ENCODE results near the gene GALNT15.

Gene GALNT15

GRCh38 chr3:16187213-16187790, 12.8 kb downstream of the GALNT15 start:
- no peaks in the 10 kb centered on the region for H3K27me3 ChIP-seq (ENCODE audit: control insufficient read depth in 1 of 2, insufficient read depth in 2 of 2, low read length in 2 of 2)
- H3K36me3 ChIP-seq (ENCODE audit: control insufficient read depth in 2 of 2, insufficient read depth in 2 of 2, low read length in 2 of 2), result no peaks in the 10 kb centered on the region

GRCh38 chr3:16188071-16188470, 13.6 kb downstream of the GALNT15 start:
- H3K4me3 ChIP-seq (ENCODE audit: low read length in 2 of 2), result no peak overlapping the region
- no peaks in the 10 kb centered on the region for H3K36me3 ChIP-seq (ENCODE audit: control insufficient read depth in 2 of 2, insufficient read depth in 2 of 2, low read length in 2 of 2)
- H3K27me3 ChIP-seq (ENCODE audit: control insufficient read depth in 1 of 2, insufficient read depth in 2 of 2, low read length in 2 of 2), result no peaks in the 10 kb centered on the region
- peaks cover 3% of the 10 kb centered on the region for H3K4me1 ChIP-seq (ENCODE audit: control insufficient read depth, insufficient read depth, low read length)
- H3K27ac ChIP-seq (ENCODE audit: low read length), result no peak overlapping the region
- no peaks in the 10 kb centered on the region for H3K9me3 ChIP-seq (ENCODE audit: control insufficient read depth in 2 of 2, low read length in 2 of 2)
- H3K9ac ChIP-seq (ENCODE audit: low read length in 2 of 2), result no peak overlapping the region

More at GRCh38 chr3:16187213-16187790, 12.8 kb downstream of the GALNT15 start:
- no peak overlapping the region for H3K9ac ChIP-seq (ENCODE audit: low read length in 2 of 2)
- H3K4me1 ChIP-seq (ENCODE audit: control insufficient read depth, insufficient read depth, low read length), result peaks cover 3% of the 10 kb centered on the region
- no peak overlapping the region for H3K4me3 ChIP-seq (ENCODE audit: low read length in 2 of 2)
- no peak overlapping the region for H3K27ac ChIP-seq (ENCODE audit: low read length)
- H3K9me3 ChIP-seq (ENCODE audit: control insufficient read depth in 2 of 2, low read length in 2 of 2), result no peaks in the 10 kb centered on the region

GRCh38 chr3:16189201-16189600, 14.7 kb downstream of the GALNT15 start:
- H3K27ac ChIP-seq (ENCODE audit: low read length), result no peak overlapping the region
- H3K36me3 ChIP-seq (ENCODE audit: control insufficient read depth in 2 of 2, insufficient read depth in 2 of 2, low read length in 2 of 2), result no peaks in the 10 kb centered on the region
- H3K9me3 ChIP-seq (ENCODE audit: control insufficient read depth in 2 of 2, low read length in 2 of 2), result no peaks in the 10 kb centered on the region
- no peaks in the 10 kb centered on the region for H3K4me1 ChIP-seq (ENCODE audit: control insufficient read depth, insufficient read depth, low read length)
- H3K27me3 ChIP-seq (ENCODE audit: control insufficient read depth in 1 of 2, insufficient read depth in 2 of 2, low read length in 2 of 2), result peaks cover 0 to 2% of the 10 kb centered on the region in 2 donors
- H3K9ac ChIP-seq (ENCODE audit: low read length in 2 of 2), result no peak overlapping the region
- no peak overlapping the region for H3K4me3 ChIP-seq (ENCODE audit: low read length in 2 of 2)

- no peak overlapping the region for H3K4me3 ChIP-seq (ENCODE audit: low read length in 2 of 2)
- no peak overlapping the region for H3K27ac ChIP-seq (ENCODE audit: low read length)
- H3K27me3 ChIP-seq (ENCODE audit: control insufficient read depth in 1 of 2, insufficient read depth in 2 of 2, low read length in 2 of 2), result peaks cover 0 to 2% of the 10 kb centered on the region in 2 donors
- H3K9me3 ChIP-seq (ENCODE audit: control insufficient read depth in 2 of 2, low read length in 2 of 2), result no peaks in the 10 kb centered on the region
- no peaks in the 10 kb centered on the region for H3K4me1 ChIP-seq (ENCODE audit: control insufficient read depth, insufficient read depth, low read length)
- no peak overlapping the region for H3K9ac ChIP-seq (ENCODE audit: low read length in 2 of 2)
- no peaks in the 10 kb centered on the region for H3K36me3 ChIP-seq (ENCODE audit: control insufficient read depth in 2 of 2, insufficient read depth in 2 of 2, low read length in 2 of 2)
These were observed 16.2 kb downstream of the GALNT15 start for GRCh38 chr3:16190704-16191103.

GRCh38 chr3:16191591-16191990, 17.1 kb downstream of the GALNT15 start:
- H3K27ac ChIP-seq (ENCODE audit: low read length), result no peak overlapping the region
- H3K4me1 ChIP-seq (ENCODE audit: control insufficient read depth, insufficient read depth, low read length), result no peaks in the 10 kb centered on the region
- H3K27me3 ChIP-seq (ENCODE audit: control insufficient read depth in 1 of 2, insufficient read depth in 2 of 2, low read length in 2 of 2), result peaks cover 0 to 2% of the 10 kb centered on the region in 2 donors
- no peak overlapping the region for H3K9ac ChIP-seq (ENCODE audit: low read length in 2 of 2)
- H3K36me3 ChIP-seq (ENCODE audit: control insufficient read depth in 2 of 2, insufficient read depth in 2 of 2, low read length in 2 of 2), result no peaks in the 10 kb centered on the region
- no peaks in the 10 kb centered on the region for H3K9me3 ChIP-seq (ENCODE audit: control insufficient read depth in 2 of 2, low read length in 2 of 2)
- H3K4me3 ChIP-seq (ENCODE audit: low read length in 2 of 2), result no peak overlapping the region

- no peak overlapping the region for H3K9ac ChIP-seq (ENCODE audit: low read length in 2 of 2)
- no peaks in the 10 kb centered on the region for H3K4me1 ChIP-seq (ENCODE audit: control insufficient read depth, insufficient read depth, low read length)
- no peak overlapping the region for H3K4me3 ChIP-seq (ENCODE audit: low read length in 2 of 2)
- H3K9me3 ChIP-seq (ENCODE audit: control insufficient read depth in 2 of 2, low read length in 2 of 2), result no peaks in the 10 kb centered on the region
- no peak overlapping the region for H3K27ac ChIP-seq (ENCODE audit: low read length)
- H3K27me3 ChIP-seq (ENCODE audit: control insufficient read depth in 1 of 2, insufficient read depth in 2 of 2, low read length in 2 of 2), result peaks cover 0 to 2% of the 10 kb centered on the region in 2 donors
- H3K36me3 ChIP-seq (ENCODE audit: control insufficient read depth in 2 of 2, insufficient read depth in 2 of 2, low read length in 2 of 2), result no peaks in the 10 kb centered on the region
These were observed 17.8 kb downstream of the GALNT15 start for GRCh38 chr3:16192176-16192811.

GRCh38 chr3:16198427-16198826, 23.9 kb downstream of the GALNT15 start:
- Histone ChIP-seq H3K27me3 (ENCODE audit: control insufficient read depth in 1 of 2, insufficient read depth in 2 of 2, low read length in 2 of 2) (peaks cover 0 to 3% of the 10 kb centered on the region in 2 donors), H3K36me3 (ENCODE audit: control insufficient read depth in 2 of 2, insufficient read depth in 2 of 2, low read length in 2 of 2) (no peaks in the 10 kb centered on the region), H3K9me3 (ENCODE audit: control insufficient read depth in 2 of 2, low read length in 2 of 2) (no peaks in the 10 kb centered on the region), H3K4me3 (ENCODE audit: low read length in 2 of 2) (no peak overlapping the region), H3K27ac (ENCODE audit: low read length) (no peak overlapping the region), H3K4me1 (ENCODE audit: control insufficient read depth, insufficient read depth, low read length) (no peaks in the 10 kb centered on the region), H3K9ac (ENCODE audit: low read length in 2 of 2) (no peak overlapping the region)

GRCh38 chr3:16199769-16200168, 25.3 kb downstream of the GALNT15 start:
- no peak overlapping the region for H3K27ac ChIP-seq (ENCODE audit: low read length)

GRCh38 chr3:16200411-16200810, 25.9 kb downstream of the GALNT15 start:
- Histone ChIP-seq H3K4me3 (ENCODE audit: low read length in 2 of 2) (no peak overlapping the region), H3K4me1 (ENCODE audit: control insufficient read depth, insufficient read depth, low read length) (no peaks in the 10 kb centered on the region), H3K36me3 (ENCODE audit: control insufficient read depth in 2 of 2, insufficient read depth in 2 of 2, low read length in 2 of 2) (no peaks in the 10 kb centered on the region), H3K27ac (ENCODE audit: low read length) (no peak overlapping the region), H3K9ac (ENCODE audit: low read length in 2 of 2) (no peak overlapping the region), H3K27me3 (ENCODE audit: control insufficient read depth in 1 of 2, insufficient read depth in 2 of 2, low read length in 2 of 2) (peaks cover 0 to 2% of the 10 kb centered on the region in 2 donors), H3K9me3 (ENCODE audit: control insufficient read depth in 2 of 2, low read length in 2 of 2) (no peaks in the 10 kb centered on the region)

More at GRCh38 chr3:16199769-16200168, 25.3 kb downstream of the GALNT15 start:
- no peak overlapping the region for H3K9ac ChIP-seq (ENCODE audit: low read length in 2 of 2)
- H3K4me3 ChIP-seq (ENCODE audit: low read length in 2 of 2), result no peak overlapping the region
- H3K9me3 ChIP-seq (ENCODE audit: control insufficient read depth in 2 of 2, low read length in 2 of 2), result no peaks in the 10 kb centered on the region
- no peaks in the 10 kb centered on the region for H3K4me1 ChIP-seq (ENCODE audit: control insufficient read depth, insufficient read depth, low read length)
- peaks cover 0 to 2% of the 10 kb centered on the region in 2 donors for H3K27me3 ChIP-seq (ENCODE audit: control insufficient read depth in 1 of 2, insufficient read depth in 2 of 2, low read length in 2 of 2)
- H3K36me3 ChIP-seq (ENCODE audit: control insufficient read depth in 2 of 2, insufficient read depth in 2 of 2, low read length in 2 of 2), result no peaks in the 10 kb centered on the region

- Histone ChIP-seq H3K27me3 (ENCODE audit: control insufficient read depth in 1 of 2, insufficient read depth in 2 of 2, low read length in 2 of 2) (peaks cover 0 to 2% of the 10 kb centered on the region in 2 donors), H3K27ac (ENCODE audit: low read length) (no peak overlapping the region), H3K4me1 (ENCODE audit: control insufficient read depth, insufficient read depth, low read length) (no peaks in the 10 kb centered on the region), H3K36me3 (ENCODE audit: control insufficient read depth in 2 of 2, insufficient read depth in 2 of 2, low read length in 2 of 2) (no peaks in the 10 kb centered on the region), H3K9ac (ENCODE audit: low read length in 2 of 2) (no peak overlapping the region), H3K9me3 (ENCODE audit: control insufficient read depth in 2 of 2, low read length in 2 of 2) (no peaks in the 10 kb centered on the region), H3K4me3 (ENCODE audit: low read length in 2 of 2) (no peak overlapping the region)
These were observed 28.6 kb downstream of the GALNT15 start for GRCh38 chr3:16203031-16203430.
